IgD-negative memory B cell (primary cell): Measurements from ENCODE around the gene WBP2. TPM values are rescaled to one million over a fixed set of nuclear protein-coding genes. Genes with fewer than 3 reads are reported as not detected.
"Not testable (repeated sequence)": the region's sequence is repeated elsewhere in the genome, so short reads cannot be mapped to it uniquely, and the experiment has no call there.

ENCODE experiments used
- H3K27ac Mint-ChIP-seq, 3 donors: one replicate each; pipeline ENCODE4 v1.8.0; 2020 to 2022; ENCODE audit warnings: mild to moderate bottlenecking in 3 of 3, mixed read lengths in 3 of 3, moderate library complexity in 1 of 3
- H3K27me3 Mint-ChIP-seq: one replicate; pipeline ENCODE4 v1.8.0; 2021; ENCODE audit warnings: mixed read lengths
- H3K36me3 Mint-ChIP-seq: one replicate; pipeline ENCODE4 v1.8.0; 2020; ENCODE audit warnings: mild to moderate bottlenecking, mixed read lengths
- H3K4me1 Mint-ChIP-seq, 3 donors: one replicate each; pipeline ENCODE4 v1.8.0; 2020 to 2022; ENCODE audit warnings: mixed read lengths in 3 of 3, mild to moderate bottlenecking in 1 of 3
- H3K4me3 Mint-ChIP-seq, 4 donors: one replicate each; pipeline ENCODE4 v1.8.0; 2020 to 2022; ENCODE audit warnings: mild to moderate bottlenecking in 4 of 4, mixed read lengths in 4 of 4, moderate library complexity in 3 of 4
- H3K9me3 Mint-ChIP-seq, 3 donors: one replicate each; pipeline ENCODE4 v1.8.0; 2020 to 2021; ENCODE audit warnings: mixed read lengths in 3 of 3, mild to moderate bottlenecking in 1 of 3
- polyA plus RNA-seq: library from polyadenylated mRNA; unstranded; fragments of 300-500 nt; fragmentation: Illumina TruSeq; gene quantifications from one replicate; pipeline ENCODE4 v1.2.3, GENCODE V29; 2021

WBP2 gene
- polyA plus RNA-seq, 1 donor from 2014 or later, result 131 TPM

- no peaks in the 10 kb centered on the region for H3K36me3 Mint-ChIP-seq
- peaks cover 11 to 19% (median 14%) of the 10 kb centered on the region in 3 donors for H3K4me1 Mint-ChIP-seq
- no peaks in the 10 kb centered on the region for H3K9me3 Mint-ChIP-seq
- H3K4me3 Mint-ChIP-seq, result peak overlapping the region; percentile 87 to 94 (median 93)
- peak overlapping the region; percentile 80 to 92 (median 89) for H3K27ac Mint-ChIP-seq
- peaks cover 5% of the 10 kb centered on the region for H3K27me3 Mint-ChIP-seq
Measured at GRCh38 chr17:75876938-75877751, 22.0 kb upstream of the WBP2 start.

- Mint-ChIP-seq H3K4me3 (peak overlapping the region; percentile 87 to 94 (median 93)), H3K36me3 (no peaks in the 10 kb centered on the region), H3K27ac (peak overlapping the region; percentile 59 to 92 (median 89)), H3K4me1 (peaks cover 11 to 19% (median 14%) of the 10 kb centered on the region in 3 donors), H3K27me3 (peaks cover 5% of the 10 kb centered on the region), H3K9me3 (no peaks in the 10 kb centered on the region)
Measured at GRCh38 chr17:75876190-75876937, 21.2 kb upstream of the WBP2 start.

- Mint-ChIP-seq H3K36me3 (no peaks in the 10 kb centered on the region), H3K4me1 (peaks cover 11 to 19% (median 14%) of the 10 kb centered on the region in 3 donors), H3K9me3 (no peaks in the 10 kb centered on the region), H3K27ac (peak overlapping the region in 2 of 3 donors; percentile 59 to 92), H3K4me3 (peak overlapping the region; percentile 87 to 94 (median 93)), H3K27me3 (peaks cover 5% of the 10 kb centered on the region)
Measured at GRCh38 chr17:75875940-75876189, 20.7 kb upstream of the WBP2 start.

GRCh38 chr17:75875182-75875939 is 20.2 kb upstream of the WBP2 start:
- H3K27ac Mint-ChIP-seq, result no peak overlapping the region
- H3K9me3 Mint-ChIP-seq, result no peaks in the 10 kb centered on the region
- peak overlapping the region in 2 of 4 donors; percentile 43 to 94 for H3K4me3 Mint-ChIP-seq
- H3K27me3 Mint-ChIP-seq, result peaks cover 5% of the 10 kb centered on the region
- H3K36me3 Mint-ChIP-seq, result no peaks in the 10 kb centered on the region
- H3K4me1 Mint-ChIP-seq, result peaks cover 11 to 19% (median 14%) of the 10 kb centered on the region in 3 donors

GRCh38 chr17:75874323-75875181 is 19.4 kb upstream of the WBP2 start:
- Mint-ChIP-seq H3K4me1 (peaks cover 11 to 19% (median 14%) of the 10 kb centered on the region in 3 donors), H3K27ac (no peak overlapping the region), H3K4me3 (no peak overlapping the region)

GRCh38 chr17:75873587-75874322 is 18.6 kb upstream of the WBP2 start:
- no peaks in the 10 kb centered on the region for H3K36me3 Mint-ChIP-seq
- H3K4me3 Mint-ChIP-seq, result peak overlapping the region in 2 of 4 donors; percentile 17 to 23
- peak overlapping the region in 1 of 3 donors; percentile 59 for H3K27ac Mint-ChIP-seq
- peaks cover 11 to 15% (median 14%) of the 10 kb centered on the region in 3 donors for H3K4me1 Mint-ChIP-seq
- H3K9me3 Mint-ChIP-seq, result no peaks in the 10 kb centered on the region
- H3K27me3 Mint-ChIP-seq, result peaks cover 2% of the 10 kb centered on the region

More at GRCh38 chr17:75874323-75875181, 19.4 kb upstream of the WBP2 start:
- no peaks in the 10 kb centered on the region for H3K36me3 Mint-ChIP-seq
- H3K9me3 Mint-ChIP-seq, result no peaks in the 10 kb centered on the region
- H3K27me3 Mint-ChIP-seq, result peaks cover 5% of the 10 kb centered on the region

- Mint-ChIP-seq H3K27ac (peak overlapping the region in 1 of 3 donors; percentile 59), H3K36me3 (no peaks in the 10 kb centered on the region), H3K4me1 (peaks cover 11 to 14% (median 14%) of the 10 kb centered on the region in 3 donors), H3K27me3 (no peaks in the 10 kb centered on the region), H3K9me3 (no peaks in the 10 kb centered on the region), H3K4me3 (no peak overlapping the region)
Measured at GRCh38 chr17:75872434-75873351, 17.6 kb upstream of the WBP2 start.

GRCh38 chr17:75870228-75870627 is 15.1 kb upstream of the WBP2 start:
- H3K27me3 Mint-ChIP-seq, H3K9me3 Mint-ChIP-seq, H3K36me3 Mint-ChIP-seq, H3K27ac Mint-ChIP-seq, H3K4me1 Mint-ChIP-seq, H3K4me3 Mint-ChIP-seq: not testable (repeated sequence)

- H3K27me3 Mint-ChIP-seq, result no peaks in the 10 kb centered on the region
- no peaks in the 10 kb centered on the region for H3K36me3 Mint-ChIP-seq
- H3K4me3 Mint-ChIP-seq, result no peak overlapping the region
- H3K27ac Mint-ChIP-seq, result peak overlapping the region in 1 of 3 donors; percentile 56
- H3K4me1 Mint-ChIP-seq, result peaks cover 10 to 11% (median 10%) of the 10 kb centered on the region in 3 donors
- no peaks in the 10 kb centered on the region for H3K9me3 Mint-ChIP-seq
Measured at GRCh38 chr17:75869282-75870141, 14.4 kb upstream of the WBP2 start.

GRCh38 chr17:75868730-75869281 is 13.7 kb upstream of the WBP2 start:
- H3K9me3 Mint-ChIP-seq, H3K27me3 Mint-ChIP-seq, H3K4me3 Mint-ChIP-seq, H3K36me3 Mint-ChIP-seq, H3K27ac Mint-ChIP-seq: not testable (repeated sequence)
- peaks cover 16 to 17% (median 16%) of the 10 kb centered on the region in 3 donors for H3K4me1 Mint-ChIP-seq

- not testable (repeated sequence) for H3K36me3 Mint-ChIP-seq, H3K9me3 Mint-ChIP-seq, H3K27me3 Mint-ChIP-seq
- Mint-ChIP-seq H3K27ac (peak overlapping the region; percentile 94 to 96 (median 96)), H3K4me1 (peaks cover 20 to 21% (median 20%) of the 10 kb centered on the region in 3 donors), H3K4me3 (peak overlapping the region in 2 of 4 donors; percentile 37 to 80)
Measured at GRCh38 chr17:75865404-75866188, 10.5 kb upstream of the WBP2 start.
